ENCODE measurements around the gene CIAO3. TPM values are rescaled to one million over a fixed set of nuclear protein-coding genes. Genes with fewer than 3 reads are reported as not detected.

CIAO3 gene
- total and polyA plus RNA-seq, 12 donors: 18.7 to 62.9 (median 26.1) TPM

GRCh38 chr16:722835-723633, 17.8 kb downstream of the CIAO3 start:
- intact Hi-C loops (cut with DNase I): no loop called here
- DNase-seq: peak in 1 of 2 donors; percentile 14
- Histone ChIP-seq H3K4me1 (peaks cover 18 to 54% (median 44%) of the 10 kb centered on the region in 9 donors), H3K4me3 (no peak overlapping the region), H3K36me3 (peaks cover 0 to 7% (median 0%) of the 10 kb centered on the region in 9 donors), H3K9me3 (no peaks in the 10 kb centered on the region), H3K27me3 (peaks cover 0 to 27% (median 21%) of the 10 kb centered on the region in 7 donors), H3K27ac (no peak overlapping the region)
- no peak for ATAC-seq
- 88 to 90% methylated on average over 24 of the region's 24 CpGs for WGBS, 2 donors
- TF ChIP-seq CTCF (IDR thresholded peaks at IDR 0.05): no peak

DNA sequence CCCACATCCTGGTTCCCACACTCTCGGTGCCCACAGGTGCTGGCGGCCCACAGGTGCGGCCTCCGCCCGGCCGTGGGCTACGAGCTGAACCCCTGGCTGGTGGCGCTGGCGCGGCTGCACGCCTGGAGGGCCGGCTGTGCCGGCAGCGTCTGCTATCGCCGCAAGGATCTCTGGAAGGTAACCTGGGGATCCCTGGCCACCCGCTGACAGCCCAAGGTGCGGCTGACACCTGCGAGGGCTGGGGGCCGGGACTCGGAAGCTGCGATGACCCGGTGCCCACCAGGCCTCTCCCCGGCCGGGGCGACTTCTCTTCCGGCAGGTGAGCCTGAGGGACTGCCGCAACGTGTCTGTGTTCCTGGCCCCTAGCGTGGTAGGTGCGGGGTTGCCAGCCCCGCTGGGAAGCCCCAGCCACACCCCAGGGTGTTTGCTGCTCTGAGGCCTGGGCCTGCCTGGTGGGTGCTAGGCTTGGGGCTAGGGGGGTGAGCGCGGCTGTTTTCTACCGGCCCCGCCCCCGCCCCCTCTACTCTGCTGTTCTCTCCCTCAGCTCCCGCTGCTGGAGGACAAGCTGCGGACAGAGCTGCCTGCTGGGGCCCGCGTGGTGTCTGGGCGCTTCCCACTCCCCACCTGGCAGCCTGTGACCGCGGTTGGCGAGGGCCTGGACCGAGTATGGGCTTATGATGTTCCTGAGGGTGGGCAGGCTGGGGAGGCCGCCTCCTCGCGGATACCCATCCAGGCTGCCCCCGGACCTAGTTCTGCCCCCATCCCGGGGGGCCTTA, 18.8 kb downstream of the CIAO3 start:
- intact Hi-C loops (cut with DNase I): loop anchor here in 1 of 10 donors (2.0 kb wide), 1 partner anchor 41 kb away; the partner anchor contains the start of gene STUB1
- ATAC-seq (no peak), DNase-seq (peak in 1 of 2 donors; percentile 24)
- H3K27ac ChIP-seq: peak overlapping the region in 9 of 10 donors; percentile 92 to 97 (median 94)
- H3K36me3 ChIP-seq: peaks cover 0 to 7% (median 0%) of the 10 kb centered on the region in 9 donors
- peaks cover 10 to 46% (median 34%) of the 10 kb centered on the region in 9 donors for H3K4me1 ChIP-seq
- no peak for TF ChIP-seq CTCF (IDR thresholded peaks at IDR 0.05)
- peaks cover 0 to 16% (median 10%) of the 10 kb centered on the region in 7 donors for H3K27me3 ChIP-seq
- H3K4me3 ChIP-seq: peak overlapping the region; percentile 64 to 99 (median 84)
- WGBS, 2 donors: 86 to 87% methylated on average over 51 of the region's 51 CpGs
- no peaks in the 10 kb centered on the region for H3K9me3 ChIP-seq

DNA sequence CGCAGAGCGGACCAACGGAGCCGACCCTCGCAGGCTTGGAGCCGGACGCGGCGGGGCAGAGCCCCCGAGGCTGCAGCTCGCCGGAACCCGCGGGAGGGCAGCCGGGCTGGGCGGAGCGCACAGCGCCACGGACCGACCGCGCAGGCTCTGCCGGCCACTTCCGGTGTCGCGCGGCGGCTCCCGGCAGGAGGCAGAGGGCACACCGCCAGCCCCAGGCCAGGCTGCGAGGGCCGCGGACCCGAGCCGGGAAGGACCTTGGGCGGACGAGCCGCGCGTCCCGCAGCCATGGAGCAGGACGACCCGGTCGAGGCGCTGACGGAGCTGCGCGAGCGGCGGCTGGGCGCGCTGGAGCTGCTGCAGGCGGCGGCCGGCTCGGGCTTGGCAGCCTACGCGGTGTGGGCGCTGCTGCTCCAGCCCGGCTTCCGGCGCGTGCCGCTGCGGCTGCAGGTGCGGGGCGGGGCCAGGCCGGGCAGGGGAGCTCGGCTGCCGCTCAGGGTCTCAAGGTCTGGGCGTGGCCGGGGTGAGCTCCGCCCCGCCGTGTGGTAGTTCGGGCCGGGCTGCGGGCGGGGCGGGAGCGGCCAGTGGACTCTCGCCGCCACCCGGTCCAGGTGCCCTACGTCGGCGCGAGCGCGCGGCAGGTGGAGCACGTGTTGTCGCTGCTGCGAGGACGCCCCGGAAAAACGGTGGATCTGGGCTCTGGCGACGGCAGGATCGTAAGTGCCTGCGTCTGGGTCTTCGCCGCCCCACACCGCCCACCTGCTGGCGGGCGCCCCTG, 19.6 kb downstream of the CIAO3 start, which contains the start of gene ANTKMT:
TSS of gene ANTKMT (plus strand) at position 157 of the 775 bp plus-strand sequence. CDS start at position 286, 129 bp downstream.
- peak; percentile 68 to 82 for DNase-seq
- 7 to 13% methylated on average over 55 to 106 of the region's 106 CpGs for WGBS, 2 donors
- Histone ChIP-seq H3K9me3 (no peaks in the 10 kb centered on the region), H3K27ac (peak within 1 kb of the TSS; percentile 44 to 97 (median 94)), H3K36me3 (peaks cover 0 to 7% (median 0%) of the 10 kb centered on the region in 9 donors), H3K4me1 (peaks cover 14 to 48% (median 34%) of the 10 kb centered on the region in 9 donors), H3K4me3 (peak within 1 kb of the TSS; percentile 64 to 99 (median 84)), H3K27me3 (peaks cover 0 to 15% (median 4%) of the 10 kb centered on the region in 7 donors)
- TF ChIP-seq CTCF (IDR thresholded peaks at IDR 0.05): peak in 2 of 9 donors; percentile 16 to 35
- intact Hi-C loops (cut with DNase I): loop anchor here in 1 of 10 donors (2.0 kb wide), 1 partner anchor 40 kb away; the partner anchor contains the start of gene STUB1
- ATAC-seq: peak; percentile 71 to 91 (median 80)
